Subcutaneous adipose tissue (tissue), 4 donors: ENCODE data around the gene RNLS. TPM values are rescaled to one million over a fixed set of nuclear protein-coding genes. Genes with fewer than 3 reads are reported as not detected.

Experiments used
- CTCF ChIP-seq: fragments of 450-650 bp; IDR thresholded peaks from one replicate; pipeline ENCODE4 v1.5.1; 2016; ENCODE audit warnings: low read depth, mild to moderate bottlenecking, control low read depth, antibody characterized with exemption, moderate library complexity
- total RNA-seq, 4 donors: library from RNA; depleted of rRNA; stranded (reverse); fragments of >200 nt; gene quantifications; one replicate each; pipeline ENCODE4 v1.1.0, GENCODE V29; 2016

Gene RNLS
- total RNA-seq, 4 donors from 2014 or later = 14.1 to 27.7 (median 23.1) TPM

GRCh38 chr10:88292185-88292514 lies 291.0 kb downstream of the RNLS start:
- no peak for TF ChIP-seq CTCF

- no peak for TF ChIP-seq CTCF
These were observed 291.6 kb downstream of the RNLS start for GRCh38 chr10:88291289-88292184.

GRCh38 chr10:88289342-88289741 lies 293.8 kb downstream of the RNLS start:
- TF ChIP-seq CTCF = no peak

GRCh38 chr10:88288320-88289059 lies 294.6 kb downstream of the RNLS start:
- no peak for TF ChIP-seq CTCF

- TF ChIP-seq CTCF = no peak
These were observed 297.1 kb downstream of the RNLS start for GRCh38 chr10:88286030-88286429.

GRCh38 chr10:88281592-88282347 lies 301.3 kb downstream of the RNLS start:
- no peak for TF ChIP-seq CTCF

GRCh38 chr10:88280518-88280917 lies 302.6 kb downstream of the RNLS start:
- TF ChIP-seq CTCF = no peak
